HG03469 (cell line): ENCODE results near the gene DHRS3.
"Not testable (repeated sequence)": the region's sequence is repeated elsewhere in the genome, so short reads cannot be mapped to it uniquely, and the experiment has no call there.

ENCODE experiments used
- ATAC-seq: cut with Tn5 transposase; IDR thresholded peaks from one replicate; pipeline ENCODE4 v1.9.1; 2021; ENCODE audit warnings: mild to moderate bottlenecking, moderate library complexity, moderate number of reproducible peaks; ENCODE audit not compliant: unreplicated experiment

DHRS3 gene

DNA sequence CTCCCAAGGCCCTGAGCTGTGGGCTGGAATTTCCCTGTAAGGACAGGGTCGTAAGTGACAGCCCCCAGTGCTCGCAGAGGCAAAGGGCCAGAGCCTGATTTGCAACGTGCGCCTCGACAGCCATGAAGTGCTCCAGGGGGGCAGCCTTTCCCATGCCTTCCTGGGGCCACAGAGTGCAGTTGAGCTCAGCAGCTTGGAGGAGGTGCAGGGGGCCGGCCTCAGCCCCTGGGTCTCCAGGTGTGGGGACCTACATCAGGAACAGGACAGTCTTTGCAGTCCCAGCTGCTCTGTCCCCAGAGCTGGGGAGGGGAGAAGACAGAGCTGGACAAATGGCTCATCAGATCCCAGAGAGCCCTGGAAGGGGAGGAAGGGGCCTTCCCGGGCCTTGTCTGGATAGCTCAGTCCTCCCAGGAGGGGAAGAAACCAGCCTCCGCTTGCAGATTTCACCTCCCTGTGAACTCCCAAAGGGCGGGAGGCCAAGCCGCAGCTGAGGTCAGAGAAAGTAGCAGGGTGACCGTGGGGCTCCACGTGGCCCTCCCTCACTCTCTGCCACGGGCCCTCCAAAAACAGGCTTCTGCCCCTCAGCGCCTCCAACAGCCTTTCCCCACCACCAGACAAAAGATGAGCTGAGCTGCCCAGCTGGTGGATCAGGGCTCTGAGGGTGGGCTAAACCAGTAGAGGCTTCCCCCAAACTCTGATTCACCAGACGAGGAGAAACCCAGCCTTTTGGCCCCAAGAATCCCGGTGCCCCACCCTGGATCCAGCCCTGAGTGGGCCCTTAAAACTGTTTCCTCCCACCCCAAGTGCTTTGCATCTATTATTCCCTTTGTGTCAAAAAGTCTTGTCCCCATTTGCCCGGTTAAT, 76.5 kb downstream of the DHRS3 start:
- no peak for ATAC-seq

DNA sequence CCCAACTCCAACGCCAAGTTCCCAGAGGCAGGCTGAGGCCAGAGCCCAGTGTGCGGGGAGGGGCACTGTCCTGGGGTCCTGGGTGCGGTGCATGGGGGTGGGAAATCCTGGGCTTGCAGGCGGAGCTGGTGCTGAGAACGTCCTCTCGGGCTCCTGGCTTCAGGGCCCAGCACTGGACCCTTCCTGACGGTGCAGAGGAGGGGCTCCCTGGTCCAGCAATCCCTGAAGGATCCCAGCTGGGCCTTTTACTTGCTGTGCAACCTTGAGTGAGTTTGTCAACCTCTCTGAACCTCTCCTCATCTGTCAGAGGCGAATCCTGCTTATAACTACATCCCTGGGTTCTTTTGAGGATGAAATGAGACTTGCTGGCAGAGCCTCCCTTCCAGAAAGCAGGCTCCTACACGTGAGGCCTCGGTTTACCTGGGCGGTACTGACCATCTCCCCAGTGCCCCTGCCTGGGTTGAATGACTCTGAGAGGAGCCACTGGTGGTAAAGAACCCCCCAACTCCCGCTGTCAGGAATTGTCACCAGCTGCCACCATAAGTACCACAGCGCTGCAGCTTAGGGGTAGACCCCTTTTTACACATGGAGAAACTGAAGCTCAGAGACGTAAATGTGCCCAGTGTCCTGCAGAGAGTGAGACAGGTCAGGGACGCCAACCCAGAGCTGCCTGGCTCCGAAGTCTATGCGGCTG, 77.3 kb downstream of the DHRS3 start:
- no peak for ATAC-seq

DNA sequence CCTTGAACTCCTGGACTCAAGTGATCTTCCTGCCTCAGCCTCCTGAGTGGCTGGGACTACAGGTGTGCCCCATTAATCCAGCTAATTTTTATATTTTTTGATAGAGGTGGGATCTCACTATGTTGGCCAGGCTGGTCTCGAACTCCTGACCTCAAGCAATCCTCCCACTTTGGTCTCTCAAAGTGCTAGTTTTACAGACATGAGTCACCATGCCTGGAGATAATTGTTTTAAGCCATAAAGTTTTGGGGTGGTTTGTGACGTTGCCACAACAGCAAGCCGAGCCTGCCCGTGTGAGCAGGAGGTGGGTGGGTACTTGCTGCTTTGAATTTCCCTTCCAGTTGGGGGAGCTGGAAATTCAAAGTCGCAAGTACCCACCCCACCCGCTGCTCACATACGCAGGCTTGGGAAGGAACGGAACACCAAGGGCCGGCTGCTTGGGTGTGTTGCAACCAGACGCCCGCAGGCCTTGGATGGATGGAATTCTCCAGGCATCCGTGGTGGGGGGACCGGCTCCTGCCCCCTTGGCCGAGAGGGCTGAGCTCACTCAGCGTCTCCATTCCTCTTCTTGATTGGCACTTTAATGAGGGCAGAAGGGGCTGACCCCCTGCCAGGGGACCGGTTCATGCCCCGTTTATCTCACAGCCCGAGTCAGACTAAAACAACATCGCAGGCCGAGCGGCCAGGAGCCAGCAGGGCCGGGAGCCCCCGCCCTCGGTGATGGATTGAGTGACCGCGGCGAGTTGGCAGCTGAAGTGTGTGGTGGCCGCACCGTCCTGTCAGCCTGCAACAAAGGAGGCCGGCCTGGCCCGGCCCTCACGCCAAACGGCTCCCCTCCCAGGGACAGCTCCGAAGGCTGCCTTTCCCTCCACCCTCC, 78.1 kb downstream of the DHRS3 start:
- ATAC-seq: no peak

DNA sequence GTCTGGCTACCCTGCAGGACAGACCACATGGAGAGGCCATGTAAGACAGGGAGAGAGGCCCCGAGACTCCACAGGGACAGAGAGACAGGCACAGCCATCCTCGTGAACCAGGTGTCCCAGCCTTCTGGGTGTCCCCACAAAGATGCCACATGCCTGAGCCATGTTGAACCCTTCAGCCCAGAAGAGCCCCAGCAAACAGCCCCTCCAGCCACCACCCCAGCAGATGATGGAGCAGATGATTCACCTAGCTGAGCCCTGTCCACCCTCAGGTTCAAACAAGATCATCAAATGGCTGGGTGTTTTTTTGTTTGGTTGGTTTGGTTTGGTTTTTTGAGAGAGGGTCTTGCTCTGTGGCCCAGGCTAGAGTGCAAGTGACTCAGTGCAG, 78.7 kb downstream of the DHRS3 start:
- no peak for ATAC-seq

DNA sequence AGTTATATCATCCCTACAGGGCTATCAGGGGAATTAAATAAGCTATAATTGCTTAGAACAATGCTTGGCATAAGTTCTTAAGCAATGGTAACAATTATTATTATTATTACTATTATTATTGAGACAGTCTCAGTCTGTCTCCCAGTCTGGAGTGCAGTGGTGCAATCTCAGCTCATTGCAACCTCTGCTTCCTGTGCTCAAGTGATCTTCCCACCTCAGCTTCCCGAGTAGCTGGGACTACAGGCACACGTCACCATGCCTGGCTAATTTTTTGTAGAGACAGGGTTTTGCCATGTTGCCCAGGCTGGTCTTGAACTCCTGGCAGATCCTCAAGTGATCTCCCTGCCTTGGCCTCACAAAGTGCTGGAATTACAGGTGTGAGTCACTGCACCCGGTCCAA, 79.5 kb downstream of the DHRS3 start:
- ATAC-seq: not testable (repeated sequence)

DNA sequence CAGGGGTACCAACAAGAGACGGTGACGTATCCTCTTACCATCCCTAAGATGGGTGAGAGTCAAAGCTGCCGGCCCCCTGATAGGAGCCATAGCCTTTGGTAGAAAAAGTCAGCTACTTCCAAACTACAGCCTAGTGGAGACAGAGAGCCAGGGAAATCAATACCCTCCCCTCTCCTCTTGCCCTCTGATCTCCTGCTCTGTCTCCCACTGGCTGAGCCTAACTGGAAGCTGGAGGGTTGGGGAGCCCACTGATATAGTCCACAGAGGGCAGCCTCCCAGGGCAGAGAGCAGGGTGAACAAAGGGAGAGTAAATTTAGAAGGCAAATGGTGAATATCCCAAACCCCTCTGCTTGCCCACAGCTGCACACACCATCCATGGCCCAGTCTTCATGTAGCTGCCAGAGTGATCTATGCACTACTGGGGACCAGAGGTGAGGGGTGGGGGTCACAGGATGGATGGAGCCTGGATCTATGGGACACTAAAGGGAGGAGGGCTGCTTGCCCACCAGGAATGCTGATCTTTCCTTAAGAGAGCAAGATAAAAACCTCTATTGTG, 80.0 kb downstream of the DHRS3 start:
- ATAC-seq: no peak

DNA sequence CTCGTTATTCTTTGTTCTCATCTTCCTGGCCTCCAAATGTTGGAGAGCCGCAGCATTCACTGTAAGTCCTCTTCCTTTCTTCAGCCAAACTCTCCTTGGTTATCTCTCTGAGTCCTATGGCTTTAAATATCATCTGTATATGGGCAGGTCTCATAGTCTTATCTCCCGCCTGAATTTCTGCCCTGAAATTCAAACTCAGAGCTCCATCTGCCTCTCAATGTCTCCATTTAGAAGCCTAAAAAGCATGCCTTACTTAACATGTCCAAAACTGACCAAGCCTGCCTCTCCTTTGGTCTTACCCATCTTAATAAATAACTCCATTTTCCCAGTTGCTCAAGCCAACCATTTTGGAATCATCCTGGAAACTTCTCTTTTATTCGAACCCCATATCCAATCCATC, 80.7 kb downstream of the DHRS3 start:
- no peak for ATAC-seq

DNA sequence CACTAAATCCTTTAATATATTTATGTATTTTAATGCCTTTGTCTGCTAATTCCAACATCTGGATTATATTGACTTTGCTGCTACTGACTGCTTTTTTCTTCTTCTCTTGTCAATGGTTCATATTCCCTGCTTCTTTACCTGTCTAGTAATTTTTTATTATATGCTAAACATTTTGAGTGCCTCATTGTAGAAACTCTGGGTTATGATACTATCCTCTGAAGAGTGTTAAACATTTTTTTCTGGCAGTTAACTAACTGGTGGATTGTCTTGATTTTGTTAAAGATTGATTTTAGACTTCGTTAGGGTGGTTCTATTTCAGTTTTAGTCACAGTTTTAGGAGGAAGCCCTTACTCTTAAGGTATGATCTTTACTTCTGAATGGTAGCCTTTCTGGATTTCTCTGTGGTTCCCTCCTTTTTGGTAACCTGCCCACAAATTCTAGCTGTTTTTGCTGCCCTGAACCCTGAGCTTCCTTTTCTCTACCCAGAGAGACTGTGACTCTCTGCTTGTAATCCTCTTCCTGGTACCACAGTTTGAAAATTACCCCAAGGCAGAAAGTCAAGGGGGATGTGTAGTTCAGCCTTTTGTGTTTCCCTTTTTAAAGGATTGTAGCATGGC, 81.9 kb downstream of the DHRS3 start:
- no peak for ATAC-seq

DNA sequence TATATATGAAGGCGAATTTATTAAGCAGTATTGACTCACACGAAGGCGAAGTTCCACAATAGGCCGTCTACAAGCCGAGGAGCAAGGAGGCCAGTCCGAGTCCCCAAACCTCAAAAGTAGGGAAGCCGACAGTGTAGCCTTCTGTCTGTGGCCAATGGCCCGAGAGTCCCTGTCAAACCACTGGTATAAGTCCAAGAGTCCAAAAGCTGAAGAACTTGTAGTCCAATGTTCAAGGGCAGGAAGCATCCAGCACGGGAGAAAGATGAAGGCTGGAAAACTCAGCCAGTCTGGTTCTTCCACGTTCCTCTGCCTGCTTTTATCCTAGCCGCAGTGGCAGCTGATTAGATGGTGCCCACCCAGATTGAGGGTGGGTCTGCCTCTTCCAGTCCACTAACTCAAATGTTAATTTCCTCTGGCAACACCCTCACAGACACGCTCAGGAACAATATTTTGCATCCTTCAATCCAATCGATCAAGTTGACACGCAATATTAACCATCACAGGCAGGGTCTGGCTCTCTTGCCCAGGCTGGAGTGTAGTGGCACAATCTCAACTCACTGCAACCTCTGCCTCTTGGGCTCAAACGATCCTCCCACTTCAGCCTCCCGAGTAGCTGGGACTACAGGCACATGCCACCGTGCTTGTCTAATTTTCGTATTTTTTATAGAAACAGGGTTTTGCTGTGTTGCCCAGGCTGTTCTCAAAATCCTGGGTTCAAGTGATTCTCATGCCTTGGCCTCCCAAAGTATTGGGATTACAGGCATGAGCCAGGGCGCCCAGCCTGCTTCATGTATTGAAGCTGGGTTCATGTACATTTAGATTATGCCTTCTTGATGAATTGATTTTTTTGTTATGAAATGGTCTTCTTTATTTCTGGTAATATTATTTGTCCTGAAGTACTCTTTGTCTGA, 85.3 kb downstream of the DHRS3 start:
- ATAC-seq: no peak

DNA sequence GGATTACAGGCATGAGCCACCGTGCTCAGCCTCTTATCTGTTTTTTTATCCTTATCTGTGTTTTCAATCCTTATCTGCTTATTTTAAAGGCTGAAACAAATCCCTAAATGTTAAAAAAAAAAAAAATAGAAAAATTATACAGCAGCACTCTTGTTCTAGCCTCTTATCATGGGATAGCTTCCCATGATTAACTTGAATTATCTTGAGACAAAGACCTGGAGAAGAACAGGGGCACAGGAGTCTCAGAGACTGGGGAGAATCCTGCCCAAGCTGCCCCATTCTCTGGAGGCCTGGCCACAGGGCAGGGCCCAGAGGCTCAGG, 86.9 kb downstream of the DHRS3 start:
- no peak for ATAC-seq

DNA sequence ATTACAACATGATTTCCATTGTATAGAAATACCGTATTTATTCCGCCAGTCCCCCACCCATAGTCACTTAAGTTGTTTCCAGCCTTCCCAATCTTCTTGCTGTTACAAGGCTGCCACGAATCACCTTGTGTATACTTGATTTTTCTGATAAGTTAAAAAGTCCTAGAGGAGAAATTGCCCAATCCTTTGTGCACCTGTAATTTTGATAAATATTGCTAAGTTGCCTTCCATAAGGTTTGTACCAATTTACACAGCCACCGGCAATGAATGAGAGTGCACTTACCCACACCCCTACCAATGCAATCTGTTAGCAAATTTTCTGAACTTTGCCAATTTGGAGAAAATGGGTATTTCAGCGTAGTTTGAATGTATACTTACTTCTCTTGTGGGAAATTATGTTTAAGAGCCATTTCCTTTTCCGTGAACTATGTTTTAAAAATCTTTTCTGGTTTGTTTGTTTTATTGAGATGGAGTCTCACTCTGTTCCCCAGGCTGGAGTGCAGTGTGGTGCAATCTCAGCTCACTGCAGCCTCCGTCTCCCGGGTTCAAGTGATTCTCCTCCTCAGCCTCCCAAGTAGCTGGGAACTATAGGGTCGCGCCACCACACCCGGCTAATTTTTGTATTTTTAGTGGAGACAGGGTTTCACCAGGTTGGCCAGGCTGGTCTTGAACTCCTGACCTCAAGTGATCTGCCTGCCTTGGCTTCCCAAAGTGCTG, 87.4 kb downstream of the DHRS3 start:
- no peak for ATAC-seq

DNA sequence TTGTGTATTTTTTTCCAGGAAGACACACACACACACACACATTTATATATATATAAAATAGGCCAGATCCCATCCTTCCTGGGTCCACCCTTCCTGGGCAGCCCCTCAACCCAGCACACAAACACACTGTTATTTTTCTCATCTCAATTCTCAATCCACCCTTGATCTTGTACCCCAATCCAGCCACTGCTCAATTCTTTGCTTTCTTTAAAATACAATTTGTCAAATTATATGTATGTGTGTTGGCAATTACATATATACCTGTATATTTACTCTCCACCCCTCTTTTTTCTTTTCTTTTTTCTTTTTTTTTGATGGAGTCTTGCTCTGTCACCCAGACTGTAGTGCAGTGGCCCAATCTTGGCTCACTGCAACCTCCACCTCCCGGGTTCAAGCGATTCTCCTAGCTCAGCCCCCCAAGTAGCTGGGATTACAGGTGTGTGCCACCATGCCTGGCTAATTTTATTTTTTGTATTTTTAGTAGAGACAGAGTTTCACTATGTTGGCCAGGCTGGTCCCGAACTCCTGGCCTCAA, 88.3 kb downstream of the DHRS3 start:
- ATAC-seq: no peak

DNA sequence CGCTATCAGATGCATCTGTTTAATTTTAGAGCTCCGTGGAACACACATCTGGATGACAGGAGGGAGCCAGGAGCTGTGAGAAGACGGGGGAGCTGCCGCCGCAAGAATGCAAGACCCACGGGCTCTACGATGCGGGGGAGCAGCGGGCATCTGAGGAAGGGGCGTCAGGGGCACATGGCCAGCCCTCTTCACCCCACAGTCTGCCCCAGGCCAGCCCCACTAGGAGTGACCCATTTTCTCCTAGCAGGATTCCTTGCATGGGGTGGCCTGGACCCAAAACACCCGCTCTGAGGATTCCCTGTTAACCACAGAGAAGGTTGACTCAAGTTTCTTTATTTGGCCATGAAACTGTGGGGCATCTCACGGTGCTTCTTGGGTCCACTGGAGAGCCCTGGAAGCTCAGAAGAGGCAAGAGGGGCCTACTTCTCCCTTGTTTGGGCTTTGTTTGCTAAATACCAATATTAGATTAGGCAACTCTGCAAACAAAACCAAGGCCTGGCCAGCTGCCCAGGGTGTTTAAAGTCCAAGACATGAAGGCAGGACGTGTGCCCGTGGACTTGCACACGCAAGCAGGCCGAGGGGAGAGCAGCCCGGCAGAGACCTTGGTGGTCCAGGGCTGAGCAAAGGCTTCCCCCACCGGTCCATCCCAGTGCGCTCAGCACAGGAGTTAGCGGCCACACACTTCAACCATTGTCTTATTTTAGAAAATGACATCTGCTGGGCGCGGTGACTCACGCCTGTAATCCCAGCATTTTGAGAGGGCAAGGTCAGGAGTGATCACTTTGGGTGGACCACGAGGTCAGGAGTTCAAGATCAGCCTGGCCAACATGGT, 89.8 kb downstream of the DHRS3 start:
- no peak for ATAC-seq

DNA sequence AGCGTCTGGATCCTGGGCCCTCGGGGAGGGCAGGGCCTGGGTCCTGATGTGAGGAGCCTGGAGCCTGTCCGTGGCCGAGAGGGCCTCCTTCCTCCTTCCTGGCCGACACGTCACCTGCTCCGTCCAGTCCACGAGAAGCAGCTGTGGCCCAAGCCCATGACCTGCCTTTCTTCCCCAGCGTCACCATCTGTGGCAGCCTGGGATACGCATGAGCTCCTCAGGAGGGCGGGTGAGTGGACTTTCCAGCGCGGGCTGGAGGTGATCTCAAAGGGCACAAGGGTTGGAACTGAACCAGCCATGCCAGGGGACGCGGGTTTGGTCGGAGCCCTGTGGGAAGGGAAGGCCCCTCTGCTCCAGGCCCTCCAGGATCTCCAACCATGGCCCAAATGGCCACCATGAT, 90.4 kb downstream of the DHRS3 start:
- ATAC-seq: no peak

DNA sequence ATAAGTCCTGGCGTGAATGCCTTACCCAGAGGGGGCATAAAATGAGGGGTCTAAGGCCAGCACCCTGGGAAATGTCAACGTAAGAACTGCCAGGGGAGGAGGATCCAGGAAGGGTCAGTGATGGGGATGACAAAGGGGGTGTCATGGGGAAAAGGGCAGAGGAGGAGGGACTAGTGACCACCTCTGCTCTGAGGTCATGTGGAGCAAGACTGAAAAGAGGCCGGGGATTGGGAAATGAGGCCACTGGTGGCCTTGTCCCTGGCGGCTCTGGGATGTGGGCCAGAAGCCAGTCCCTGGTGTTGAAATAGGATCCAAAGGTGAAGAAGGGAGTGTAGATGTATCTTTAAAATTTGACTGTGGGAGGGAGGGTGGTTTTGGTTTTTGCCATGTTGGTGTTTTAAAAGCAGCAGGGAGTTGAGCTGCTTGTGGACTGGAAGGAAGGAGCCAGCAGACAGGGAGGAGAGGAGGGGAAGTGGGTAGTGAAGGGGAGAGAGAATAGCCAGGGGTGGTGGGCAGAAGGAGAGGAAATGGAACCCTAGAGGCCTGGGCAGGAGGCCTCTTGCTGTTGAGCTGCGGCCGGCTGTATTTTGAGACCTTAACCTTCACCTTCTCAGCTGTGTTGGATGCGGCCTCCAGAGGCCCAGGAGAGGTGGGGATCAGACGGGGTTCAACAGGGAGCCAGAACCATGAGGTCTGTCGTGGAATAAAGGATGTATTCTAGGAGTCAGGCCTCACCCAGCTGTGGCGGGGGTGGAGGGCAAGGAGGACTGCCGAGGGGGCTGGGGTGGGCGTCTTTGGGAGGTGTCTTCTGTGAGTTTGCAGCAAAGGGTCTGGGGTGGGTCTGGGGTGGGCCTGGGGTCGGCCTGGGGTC, 92.5 kb downstream of the DHRS3 start:
- ATAC-seq: no peak

DNA sequence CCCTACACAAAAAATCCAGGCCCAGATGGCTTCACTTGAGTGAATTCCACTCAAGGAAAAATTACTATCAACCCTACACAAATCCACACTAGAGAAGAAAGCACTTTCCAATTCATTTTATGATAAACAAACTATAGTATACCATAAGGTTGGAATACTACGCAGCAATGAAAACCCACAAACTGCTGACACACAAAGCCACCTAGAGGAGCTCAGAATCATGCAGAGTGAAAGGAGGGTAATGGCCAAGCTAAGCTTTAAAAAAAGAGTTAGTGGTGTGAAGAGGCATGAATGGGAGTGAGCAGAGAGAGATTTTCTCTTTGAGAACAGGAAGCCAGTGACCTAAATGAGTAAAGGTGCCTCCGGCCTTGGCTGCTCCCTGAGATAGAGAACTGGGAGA, 93.7 kb downstream of the DHRS3 start:
- ATAC-seq: no peak

DNA sequence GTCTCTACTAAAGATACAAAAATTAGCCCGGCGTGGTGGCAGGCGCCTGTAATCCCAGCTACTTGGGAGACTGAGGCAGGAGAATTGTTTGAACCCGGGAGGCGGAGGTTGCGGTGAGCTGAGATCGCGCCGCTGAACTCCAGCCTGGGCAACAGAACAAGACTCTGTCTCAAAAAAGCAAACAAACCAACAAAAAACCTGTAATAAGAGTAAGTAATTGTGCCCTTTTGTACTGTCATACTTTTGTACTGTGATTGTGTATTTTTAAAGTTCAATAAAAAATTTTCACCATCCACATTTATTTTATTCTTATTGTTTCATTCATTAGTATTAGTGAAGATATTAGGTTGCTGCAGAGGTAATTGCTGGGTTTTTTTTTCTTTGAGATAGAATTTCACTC, 95.2 kb downstream of the DHRS3 start:
- not testable (repeated sequence) for ATAC-seq
